HG03378 (cell line): ENCODE results near the gene HYAL3.
"Not testable (repeated sequence)": the region's sequence is repeated elsewhere in the genome, so short reads cannot be mapped to it uniquely, and the experiment has no call there.

Experiments used
- ATAC-seq: cut with Tn5 transposase; IDR thresholded peaks from one replicate; pipeline ENCODE4 v1.9.1; 2021; ENCODE audit warnings: mild to moderate bottlenecking, moderate library complexity; ENCODE audit not compliant: unreplicated experiment

HYAL3 gene

GRCh38 chr3:50272911-50273688 lies 26.1 kb downstream of the HYAL3 start:
- ATAC-seq = peak; percentile 75

- not testable (repeated sequence) for ATAC-seq
These were observed 26.7 kb downstream of the HYAL3 start for GRCh38 chr3:50272538-50272910.

GRCh38 chr3:50271314-50271936 lies 27.8 kb downstream of the HYAL3 start:
- no peak for ATAC-seq

- ATAC-seq = no peak
These were observed 28.6 kb downstream of the HYAL3 start for GRCh38 chr3:50270422-50271224.

GRCh38 chr3:50269977-50270413 lies 29.2 kb downstream of the HYAL3 start:
- no peak for ATAC-seq

GRCh38 chr3:50269460-50269859 lies 29.7 kb downstream of the HYAL3 start:
- ATAC-seq = no peak

GRCh38 chr3:50268703-50269451 lies 30.3 kb downstream of the HYAL3 start, which contains the start of gene SEMA3B:
Gene SEMA3B (plus strand): TSS chr3:50269147. CDS start chr3:50269241, 94 bp downstream.
- ATAC-seq = no peak

GRCh38 chr3:50268276-50268675 lies 30.9 kb downstream of the HYAL3 start:
- ATAC-seq = no peak

- ATAC-seq = no peak
These were observed 31.8 kb downstream of the HYAL3 start for GRCh38 chr3:50267280-50267913.

GRCh38 chr3:50266836-50267235 lies 32.4 kb downstream of the HYAL3 start:
- no peak for ATAC-seq

GRCh38 chr3:50266017-50266416 lies 33.2 kb downstream of the HYAL3 start:
- no peak for ATAC-seq

GRCh38 chr3:50265571-50265970 lies 33.6 kb downstream of the HYAL3 start:
- ATAC-seq = no peak

- ATAC-seq = no peak
These were observed 34.2 kb downstream of the HYAL3 start for GRCh38 chr3:50264964-50265485.

- ATAC-seq = no peak
These were observed 34.7 kb downstream of the HYAL3 start for GRCh38 chr3:50264383-50264963.

GRCh38 chr3:50263478-50264382 lies 35.5 kb downstream of the HYAL3 start:
- no peak for ATAC-seq

- ATAC-seq = no peak
These were observed 36.4 kb downstream of the HYAL3 start for GRCh38 chr3:50262778-50263177.

GRCh38 chr3:50262200-50262599 lies 37.0 kb downstream of the HYAL3 start:
- ATAC-seq = not testable (repeated sequence)

GRCh38 chr3:50261505-50261904 lies 37.7 kb downstream of the HYAL3 start:
- no peak for ATAC-seq
